ENCODE measurements around the gene MAN1B1. TPM values are rescaled to one million over a fixed set of nuclear protein-coding genes. Genes with fewer than 3 reads are reported as not detected.

MAN1B1 gene
- total RNA-seq, 1 experiment from 2014 or later, result 57.2 TPM

DNA sequence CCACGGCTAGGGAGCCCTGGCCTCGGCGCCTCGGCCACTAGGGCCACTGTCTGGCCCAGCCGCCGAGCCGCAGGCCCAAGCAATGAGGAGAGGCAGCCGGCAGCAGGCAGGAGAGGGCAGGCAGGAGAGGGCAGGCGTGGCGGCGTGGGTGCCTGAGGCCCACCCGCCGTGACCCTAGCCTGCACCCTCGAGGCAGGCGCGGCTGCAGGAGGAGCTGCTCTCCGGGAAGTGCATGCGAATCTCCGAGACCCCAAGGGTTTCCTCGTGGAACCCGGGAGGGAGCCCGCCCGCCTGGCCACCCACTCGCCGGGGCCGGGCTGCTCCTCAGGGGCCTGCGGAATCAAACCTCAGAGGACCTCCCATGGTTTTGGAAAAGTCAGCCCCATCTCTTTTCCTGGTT lies 61.5 kb downstream of the MAN1B1 start:
- in situ Hi-C loops (cut with HindIII; ENCODE audit: low pct_unique_long_range_greater_than_20kb, low sequenced_read_pairs), result no loop called here
- H3K27me3 ChIP-seq (ENCODE audit: control insufficient read depth, insufficient read depth, low read length), result no peaks in the 10 kb centered on the region
- TF ChIP-seq SIN3A (IDR thresholded peaks at IDR 0.05; ENCODE audit: borderline replicate concordance, insufficient read depth, low read depth, low read length), result no peak
- TF ChIP-seq, protein P1, sequence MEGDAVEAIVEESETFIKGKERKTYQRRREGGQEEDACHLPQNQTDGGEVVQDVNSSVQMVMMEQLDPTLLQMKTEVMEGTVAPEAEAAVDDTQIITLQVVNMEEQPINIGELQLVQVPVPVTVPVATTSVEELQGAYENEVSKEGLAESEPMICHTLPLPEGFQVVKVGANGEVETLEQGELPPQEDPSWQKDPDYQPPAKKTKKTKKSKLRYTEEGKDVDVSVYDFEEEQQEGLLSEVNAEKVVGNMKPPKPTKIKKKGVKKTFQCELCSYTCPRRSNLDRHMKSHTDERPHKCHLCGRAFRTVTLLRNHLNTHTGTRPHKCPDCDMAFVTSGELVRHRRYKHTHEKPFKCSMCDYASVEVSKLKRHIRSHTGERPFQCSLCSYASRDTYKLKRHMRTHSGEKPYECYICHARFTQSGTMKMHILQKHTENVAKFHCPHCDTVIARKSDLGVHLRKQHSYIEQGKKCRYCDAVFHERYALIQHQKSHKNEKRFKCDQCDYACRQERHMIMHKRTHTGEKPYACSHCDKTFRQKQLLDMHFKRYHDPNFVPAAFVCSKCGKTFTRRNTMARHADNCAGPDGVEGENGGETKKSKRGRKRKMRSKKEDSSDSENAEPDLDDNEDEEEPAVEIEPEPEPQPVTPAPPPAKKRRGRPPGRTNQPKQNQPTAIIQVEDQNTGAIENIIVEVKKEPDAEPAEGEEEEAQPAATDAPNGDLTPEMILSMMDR (IDR thresholded peaks at IDR 0.05), result no peak
- TF ChIP-seq TCF7L2 (IDR thresholded peaks at IDR 0.05; ENCODE audit: low read depth, low read length), result no peak
- TF ChIP-seq, protein P2, sequence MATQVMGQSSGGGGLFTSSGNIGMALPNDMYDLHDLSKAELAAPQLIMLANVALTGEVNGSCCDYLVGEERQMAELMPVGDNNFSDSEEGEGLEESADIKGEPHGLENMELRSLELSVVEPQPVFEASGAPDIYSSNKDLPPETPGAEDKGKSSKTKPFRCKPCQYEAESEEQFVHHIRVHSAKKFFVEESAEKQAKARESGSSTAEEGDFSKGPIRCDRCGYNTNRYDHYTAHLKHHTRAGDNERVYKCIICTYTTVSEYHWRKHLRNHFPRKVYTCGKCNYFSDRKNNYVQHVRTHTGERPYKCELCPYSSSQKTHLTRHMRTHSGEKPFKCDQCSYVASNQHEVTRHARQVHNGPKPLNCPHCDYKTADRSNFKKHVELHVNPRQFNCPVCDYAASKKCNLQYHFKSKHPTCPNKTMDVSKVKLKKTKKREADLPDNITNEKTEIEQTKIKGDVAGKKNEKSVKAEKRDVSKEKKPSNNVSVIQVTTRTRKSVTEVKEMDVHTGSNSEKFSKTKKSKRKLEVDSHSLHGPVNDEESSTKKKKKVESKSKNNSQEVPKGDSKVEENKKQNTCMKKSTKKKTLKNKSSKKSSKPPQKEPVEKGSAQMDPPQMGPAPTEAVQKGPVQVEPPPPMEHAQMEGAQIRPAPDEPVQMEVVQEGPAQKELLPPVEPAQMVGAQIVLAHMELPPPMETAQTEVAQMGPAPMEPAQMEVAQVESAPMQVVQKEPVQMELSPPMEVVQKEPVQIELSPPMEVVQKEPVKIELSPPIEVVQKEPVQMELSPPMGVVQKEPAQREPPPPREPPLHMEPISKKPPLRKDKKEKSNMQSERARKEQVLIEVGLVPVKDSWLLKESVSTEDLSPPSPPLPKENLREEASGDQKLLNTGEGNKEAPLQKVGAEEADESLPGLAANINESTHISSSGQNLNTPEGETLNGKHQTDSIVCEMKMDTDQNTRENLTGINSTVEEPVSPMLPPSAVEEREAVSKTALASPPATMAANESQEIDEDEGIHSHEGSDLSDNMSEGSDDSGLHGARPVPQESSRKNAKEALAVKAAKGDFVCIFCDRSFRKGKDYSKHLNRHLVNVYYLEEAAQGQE (IDR thresholded peaks at IDR 0.05; ENCODE audit: insufficient read depth in 1 of 2, low read depth in 2 of 2, low read length in 1 of 2), result no peak
- TF ChIP-seq POLR2AphosphoS5 (IDR thresholded peaks at IDR 0.05; ENCODE audit: low read depth, low read length), result no peak
- H3K36me3 ChIP-seq (ENCODE audit: control insufficient read depth, insufficient read depth, low read length), result no peaks in the 10 kb centered on the region
- ATAC-seq, result no peak
- no peaks in the 10 kb centered on the region for H3K4me1 ChIP-seq (ENCODE audit: control insufficient read depth, insufficient read depth, low read length)
- POLR2A ChIA-PET, result no interaction called here
- no peak for DNase-seq (ENCODE audit: low read depth, low spot score)
- H3K4me3 ChIP-seq (ENCODE audit: low read depth in 2 of 2, low read length in 2 of 2), result no peak overlapping the region
- no peak overlapping the region for H3K27ac ChIP-seq (ENCODE audit: low read length)
- CTCF ChIA-PET, result no interaction called here
- no TSS peak for BruUV-seq (replicated peaks)
- H3K9me3 ChIP-seq (ENCODE audit: control insufficient read depth, insufficient read depth, low read depth, low read length), result no peaks in the 10 kb centered on the region
- intact Hi-C loops (cut with micrococcal nuclease; ENCODE audit: unreplicated experiment), result no loop called here

DNA sequence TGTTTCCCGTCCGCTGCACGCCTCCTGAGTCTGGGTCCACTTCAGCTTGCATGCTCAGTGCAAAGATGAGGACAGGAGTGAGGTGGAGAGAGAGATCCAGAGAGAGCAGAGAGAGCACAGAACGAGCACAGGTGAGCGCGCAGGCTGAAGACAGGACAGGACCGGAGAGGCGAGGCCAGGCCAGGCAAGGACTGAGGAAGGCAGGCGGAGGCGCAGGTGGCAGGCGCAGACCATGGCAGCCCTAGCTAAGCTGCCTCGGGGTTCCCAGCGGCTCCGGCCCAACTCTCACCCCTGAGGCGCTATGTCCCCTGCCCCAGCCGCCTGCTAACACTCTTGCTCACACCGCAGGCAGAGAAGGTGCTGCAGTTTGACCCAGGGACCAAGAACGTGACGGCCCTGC lies 61.9 kb downstream of the MAN1B1 start:
- Histone ChIP-seq H3K27me3 (ENCODE audit: control insufficient read depth, insufficient read depth, low read length) (no peaks in the 10 kb centered on the region), H3K27ac (ENCODE audit: low read length) (no peak overlapping the region), H3K9me3 (ENCODE audit: control insufficient read depth, insufficient read depth, low read depth, low read length) (no peaks in the 10 kb centered on the region), H3K36me3 (ENCODE audit: control insufficient read depth, insufficient read depth, low read length) (no peaks in the 10 kb centered on the region), H3K4me1 (ENCODE audit: control insufficient read depth, insufficient read depth, low read length) (no peaks in the 10 kb centered on the region), H3K4me3 (ENCODE audit: low read depth in 2 of 2, low read length in 2 of 2) (no peak overlapping the region)
- in situ Hi-C loops (cut with HindIII; ENCODE audit: low pct_unique_long_range_greater_than_20kb, low sequenced_read_pairs) (no loop called here), intact Hi-C loops (cut with micrococcal nuclease; ENCODE audit: unreplicated experiment) (no loop called here)
- TF ChIP-seq POLR2AphosphoS5 (IDR thresholded peaks at IDR 0.05; ENCODE audit: low read depth, low read length) (no peak), SIN3A (IDR thresholded peaks at IDR 0.05; ENCODE audit: borderline replicate concordance, insufficient read depth, low read depth, low read length) (no peak), TCF7L2 (IDR thresholded peaks at IDR 0.05; ENCODE audit: low read depth, low read length) (no peak)
- TF ChIP-seq, protein P1 (IDR thresholded peaks at IDR 0.05), result no peak
- TF ChIP-seq, protein P2 (IDR thresholded peaks at IDR 0.05; ENCODE audit: insufficient read depth in 1 of 2, low read depth in 2 of 2, low read length in 1 of 2), result no peak
- DNase-seq (ENCODE audit: low read depth, low spot score), result no peak
- ChIA-PET POLR2A (interaction anchor here (0.6 kb wide), 1 partner anchor 9 kb away, joined by 6 read pairs; no protein-coding TSS in a partner anchor), CTCF (no interaction called here)
- no peak for ATAC-seq
- no TSS peak for BruUV-seq (replicated peaks)
